SK-N-SH (cell line): ENCODE results near the gene WDR7. TPM values are rescaled to one million over a fixed set of nuclear protein-coding genes. Genes with fewer than 3 reads are reported as not detected.

Experiments used
- CTCF ChIA-PET: fragments of 300-600, 350-600 bp; formaldehyde crosslinking; extraction: SDS; loops from one replicate; lab custom pipeline; 2021; lab: Yijun Ruan, JAX
- POLR2A ChIA-PET: fragments of 350-600 bp; sonication (Branson Sonifier 250); formaldehyde crosslinking; extraction: SDS; loops from one replicate; lab custom pipeline; 2020; ENCODE audit warnings: antibody characterized with exemption, inconsistent platforms; lab: Yijun Ruan, JAX
- DNase-seq: peaks from one replicate; pipeline ENCODE4 v3.0.0; 2012
- H2AFZ ChIP-seq: fragments of 200-600 bp; sonication (generic); 2 replicates; pipeline ENCODE4 v1.8.1; 2016; ENCODE audit warnings: antibody characterized with exemption, mild to moderate bottlenecking, low read depth
- H3F3A ChIP-seq: fragments of 200-600 bp; sonication (generic); replicated peaks from 2 replicates; pipeline ENCODE3; 2016; ENCODE audit warnings: antibody characterized with exemption, mild to moderate bottlenecking; ENCODE audit not compliant: insufficient read depth
- H3K27ac ChIP-seq, 2 experiments: fragments of 200-500 bp in 1 of 2; fragments of 200-600 bp in 1 of 2; sonication (Bioruptor generic) in 1 of 2; sonication (generic), shearing (Covaris generic) in 1 of 2; 2 replicates each; pipeline versions ENCODE4 v1.5.1 to v1.6.1; 2014 to 2016; ENCODE audit warnings: low read depth in 2 of 2, inconsistent platforms in 1 of 2, low read length in 1 of 2, mild to moderate bottlenecking in 1 of 2, mixed read lengths in 1 of 2
- H3K27me3 ChIP-seq: fragments of 200-600 bp; sonication (generic), shearing (Covaris generic); 2 replicates; pipeline ENCODE4 v1.6.1; 2016; ENCODE audit warnings: mixed run types; ENCODE audit not compliant: insufficient read depth
- H3K36me3 ChIP-seq, 2 experiments: fragments of 200-500 bp in 1 of 2; fragments of 200-600 bp in 1 of 2; sonication (Bioruptor generic) in 1 of 2; sonication (generic) in 1 of 2; replicated peaks in 1 of 2; 2 replicates each; pipeline versions ENCODE3 to v1.5.1; 2014 to 2016; ENCODE audit warnings: low read length in 1 of 2, mild to moderate bottlenecking in 1 of 2; ENCODE audit not compliant: insufficient read depth in 2 of 2, control insufficient read depth in 1 of 2
- H3K4me1 ChIP-seq, 2 experiments: fragments of 200-500 bp in 1 of 2; fragments of 200-600 bp in 1 of 2; sonication (Bioruptor generic) in 1 of 2; sonication (generic), shearing (Covaris generic) in 1 of 2; 2 replicates each; pipeline versions ENCODE4 v1.5.1 to v1.6.1; 2014 to 2016; ENCODE audit warnings: low read depth in 1 of 2, low read length in 1 of 2, mixed run types in 1 of 2; ENCODE audit not compliant: insufficient read depth in 2 of 2, control insufficient read depth in 1 of 2
- H3K4me2 ChIP-seq: fragments of 200-600 bp; sonication (generic), shearing (Covaris generic); 2 replicates; pipeline ENCODE4 v1.6.1; 2017; ENCODE audit warnings: mixed run types
- H3K4me3 ChIP-seq, 2 experiments: fragments of 200-500 bp in 1 of 2; fragments of 200-600 bp in 1 of 2; sonication (Bioruptor generic) in 1 of 2; sonication (generic), shearing (Covaris generic) in 1 of 2; 2 replicates each; pipeline versions ENCODE4 v1.5.1 to v1.8.1; 2014 to 2016; ENCODE audit warnings: low read depth in 2 of 2, inconsistent platforms in 1 of 2, low read length in 1 of 2, mild to moderate bottlenecking in 1 of 2, mixed read lengths in 1 of 2, moderate library complexity in 1 of 2
- H3K79me2 ChIP-seq: fragments of 200-600 bp; sonication (generic); 2 replicates; pipeline ENCODE4 v1.8.1; 2017; ENCODE audit warnings: mild to moderate bottlenecking; ENCODE audit not compliant: insufficient read depth
- H3K9ac ChIP-seq: fragments of 200-600 bp; sonication (generic); 2 replicates; pipeline ENCODE4 v1.6.1; 2017; ENCODE audit warnings: mixed run types
- H3K9me2 ChIP-seq: fragments of 200-600 bp; sonication (generic); 2 replicates; pipeline ENCODE4 v1.6.1; 2017; ENCODE audit warnings: mixed run types
- H3K9me3 ChIP-seq: fragments of 200-600 bp; sonication (generic); 2 replicates; pipeline ENCODE4 v1.6.1; 2017; ENCODE audit warnings: mixed run types, mild to moderate bottlenecking, moderate library complexity
- H4K20me1 ChIP-seq: fragments of 200-600 bp; sonication (generic); 2 replicates; pipeline ENCODE4 v1.6.1; 2017; ENCODE audit warnings: mild to moderate bottlenecking, mixed run types; ENCODE audit not compliant: insufficient read depth
- EP300 ChIP-seq, 2 experiments: IDR thresholded peaks; 2 replicates each; pipeline versions ENCODE4 v1.4.0 to v1.6.1; 2012; ENCODE audit warnings: borderline replicate concordance in 1 of 2, low read depth in 1 of 2, low read length in 1 of 2
- FOSL2 ChIP-seq: IDR thresholded peaks from 2 replicates; pipeline ENCODE4 v1.4.0; 2012; ENCODE audit warnings: low read depth, mild to moderate bottlenecking, moderate library complexity, borderline replicate concordance
- FOXM1 ChIP-seq: IDR thresholded peaks from 2 replicates; pipeline ENCODE4 v1.4.0; 2012; ENCODE audit warnings: low read depth, mild to moderate bottlenecking
- GATA2 ChIP-seq: sonication (generic); formaldehyde crosslinking; IDR thresholded peaks from 2 replicates; pipeline ENCODE4 v1.5.0; 2020; ENCODE audit warnings: mild to moderate bottlenecking, missing genetic modification reagents
- JUND ChIP-seq: IDR thresholded peaks from 2 replicates; pipeline ENCODE4 v1.4.0; 2012
- NFIC ChIP-seq: IDR thresholded peaks from 2 replicates; pipeline ENCODE4 v1.4.0; 2012; ENCODE audit warnings: borderline replicate concordance
- PBX3 ChIP-seq: IDR thresholded peaks from 2 replicates; pipeline ENCODE4; 2012
- RCOR1 ChIP-seq: fragments of 150-350 bp; IDR thresholded peaks from 2 replicates; pipeline ENCODE4 v1.6.1; 2017; ENCODE audit warnings: antibody characterized with exemption, low read length
- RFX5 ChIP-seq: IDR thresholded peaks from 2 replicates; pipeline ENCODE4 v1.6.1; 2012; ENCODE audit warnings: mild to moderate bottlenecking, improper control_type of control experiment, low read length
- RXRA ChIP-seq: IDR thresholded peaks from 2 replicates; pipeline ENCODE4 v1.4.0; 2012; ENCODE audit warnings: low read depth, mild to moderate bottlenecking, borderline replicate concordance
- SMC3 ChIP-seq: IDR thresholded peaks from 2 replicates; pipeline ENCODE4 v1.6.1; 2012; ENCODE audit warnings: low read depth, low read length, improper control_type of control experiment
- TAF1 ChIP-seq: IDR thresholded peaks from 2 replicates; pipeline ENCODE4 v1.6.1; 2012; ENCODE audit warnings: low read depth, mild to moderate bottlenecking, low read length, moderate library complexity, borderline replicate concordance
- USF1 ChIP-seq: IDR thresholded peaks from 2 replicates; pipeline ENCODE4 v1.4.0; 2012; ENCODE audit warnings: low read depth, borderline replicate concordance
- YY1 ChIP-seq: IDR thresholded peaks from 2 replicates; pipeline ENCODE4 v1.4.0; 2012; ENCODE audit warnings: low read depth, mild to moderate bottlenecking
- ZBTB33 ChIP-seq: IDR thresholded peaks from 2 replicates; pipeline ENCODE4 v1.4.0; 2012; ENCODE audit warnings: low read depth, borderline replicate concordance
- WGBS: methylation state at CpG from one replicate; pipeline ENCODE4 v1.1.6; 2017; ENCODE audit warnings: low lambda C conversion rate; 5-methylcytosine and 5-hydroxymethylcytosine counted together
- polyA plus RNA-seq, 3 experiments: library from polyadenylated mRNA; depleted of rRNA; stranded (reverse); fragments of >200 nt; gene quantifications; 2 replicates each; pipeline ENCODE4 v1.2.3, GENCODE V29; 2012

The WDR7 gene
- polyA plus RNA-seq, 1 of the 3 experiments (the other 2 are of a cell fraction): 4.1 TPM

- Histone ChIP-seq H3K9ac (no peak overlapping the region), H3K27ac (no peak overlapping the region), H3K9me2 (no peaks in the 10 kb centered on the region), H3K27me3 (no peaks in the 10 kb centered on the region), H3K9me3 (no peaks in the 10 kb centered on the region), H3K4me1 (no peaks in the 10 kb centered on the region), H3K79me2 (no peaks in the 10 kb centered on the region), H3F3A (no peaks in the 10 kb centered on the region), H3K4me2 (no peak overlapping the region), H2AFZ (no peak overlapping the region), H3K36me3 (no peaks in the 10 kb centered on the region), H4K20me1 (no peaks in the 10 kb centered on the region), H3K4me3 (no peak overlapping the region)
- 90% methylated on average over 6 of the region's 6 CpGs for WGBS
- DNase-seq: no peak
- TF ChIP-seq FOSL2 (no peak), JUND (no peak), PBX3 (no peak), SMC3 (no peak), RCOR1 (no peak), USF1 (no peak), EP300 (IDR thresholded peaks at IDR 0.05; ENCODE audit: borderline replicate concordance in 1 of 2, low read depth in 1 of 2, low read length in 1 of 2) (no peak), RFX5 (no peak), ZBTB33 (no peak), TAF1 (no peak), RXRA (no peak)
- POLR2A ChIA-PET: no interaction called here
- CTCF ChIA-PET: interaction anchor here (0.6 to 1.8 kb wide), 3 partner anchors 9 to 787 kb away, joined by 3 to 5 read pairs (median 3); no protein-coding TSS in a partner anchor
Measured at GRCh38 chr18:56775701-56776100, 124.5 kb downstream of the WDR7 start.

- no peak for DNase-seq
- Histone ChIP-seq H3K4me2 (no peak overlapping the region), H3K27ac (no peak overlapping the region), H2AFZ (no peak overlapping the region), H3K4me1 (no peaks in the 10 kb centered on the region; a peak in 1 of 4 replicates), H3K4me3 (no peak overlapping the region), H3F3A (no peaks in the 10 kb centered on the region), H4K20me1 (no peaks in the 10 kb centered on the region), H3K9ac (no peak overlapping the region), H3K79me2 (no peaks in the 10 kb centered on the region), H3K9me2 (no peaks in the 10 kb centered on the region), H3K27me3 (no peaks in the 10 kb centered on the region), H3K36me3 (peaks cover 0 to 2% of the 10 kb centered on the region in 2 experiments), H3K9me3 (no peaks in the 10 kb centered on the region)
- 83% methylated on average over 5 of the region's 5 CpGs for WGBS
- POLR2A ChIA-PET: no interaction called here
- no peak for TF ChIP-seq GATA2
- TF ChIP-seq NFIC: no peak
- TF ChIP-seq RFX5: no peak
- TF ChIP-seq FOXM1: no peak
- no peak for TF ChIP-seq YY1
- CTCF ChIA-PET: no interaction called here
Measured at GRCh38 chr18:56787390-56787789, 136.2 kb downstream of the WDR7 start.
